ENCODE data around the gene FXYD7.

- TF ChIP-seq, protein P1, sequence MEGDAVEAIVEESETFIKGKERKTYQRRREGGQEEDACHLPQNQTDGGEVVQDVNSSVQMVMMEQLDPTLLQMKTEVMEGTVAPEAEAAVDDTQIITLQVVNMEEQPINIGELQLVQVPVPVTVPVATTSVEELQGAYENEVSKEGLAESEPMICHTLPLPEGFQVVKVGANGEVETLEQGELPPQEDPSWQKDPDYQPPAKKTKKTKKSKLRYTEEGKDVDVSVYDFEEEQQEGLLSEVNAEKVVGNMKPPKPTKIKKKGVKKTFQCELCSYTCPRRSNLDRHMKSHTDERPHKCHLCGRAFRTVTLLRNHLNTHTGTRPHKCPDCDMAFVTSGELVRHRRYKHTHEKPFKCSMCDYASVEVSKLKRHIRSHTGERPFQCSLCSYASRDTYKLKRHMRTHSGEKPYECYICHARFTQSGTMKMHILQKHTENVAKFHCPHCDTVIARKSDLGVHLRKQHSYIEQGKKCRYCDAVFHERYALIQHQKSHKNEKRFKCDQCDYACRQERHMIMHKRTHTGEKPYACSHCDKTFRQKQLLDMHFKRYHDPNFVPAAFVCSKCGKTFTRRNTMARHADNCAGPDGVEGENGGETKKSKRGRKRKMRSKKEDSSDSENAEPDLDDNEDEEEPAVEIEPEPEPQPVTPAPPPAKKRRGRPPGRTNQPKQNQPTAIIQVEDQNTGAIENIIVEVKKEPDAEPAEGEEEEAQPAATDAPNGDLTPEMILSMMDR (conservative IDR thresholded peaks at IDR 0.05; ENCODE audit: low read depth, low read length), result no peak
- TF ChIP-seq CEBPB (IDR thresholded peaks at IDR 0.05; ENCODE audit: low read depth, low read length), result no peak
- no peak for TF ChIP-seq POLR2A (IDR thresholded peaks at IDR 0.05; ENCODE audit: low read depth, low read length)
- no peak for TF ChIP-seq ELK1 (IDR thresholded peaks at IDR 0.05; ENCODE audit: borderline replicate concordance, low read depth, low read length)
- TF ChIP-seq SMC3 (IDR thresholded peaks at IDR 0.05; ENCODE audit: low read depth, low read length), result no peak
- no peak for TF ChIP-seq RCOR1 (IDR thresholded peaks at IDR 0.05; ENCODE audit: insufficient replicate concordance, low read length)
- TF ChIP-seq RAD21 (IDR thresholded peaks at IDR 0.05; ENCODE audit: low read length), result no peak
- no peak for TF ChIP-seq MXI1 (IDR thresholded peaks at IDR 0.05; ENCODE audit: borderline replicate concordance, low read depth, low read length)
Observed at GRCh38 chr19:35128398-35129057, 14.5 kb upstream of the FXYD7 start.
